DMS153 treated with DMSO at 0.1 percent for 48 hours (cell line): Measurements from ENCODE around the gene CTAGE1.

Source experiments
- DNase-seq: peaks from one replicate; lab custom pipeline; 2025; ENCODE audit not compliant: unreplicated experiment; lab: John Stamatoyannopoulos, UW

The CTAGE1 gene

GRCh38 chr18:22391407-22392345 is 26.0 kb downstream of the CTAGE1 start:
- peak; percentile 1 for DNase-seq

GRCh38 chr18:22387787-22388186 is 29.9 kb downstream of the CTAGE1 start:
- DNase-seq, result no peak

GRCh38 chr18:22387364-22387763 is 30.4 kb downstream of the CTAGE1 start:
- DNase-seq, result no peak

- no peak for DNase-seq
Observed at GRCh38 chr18:22385718-22386117, 32.0 kb downstream of the CTAGE1 start.

GRCh38 chr18:22378672-22379282 is 38.9 kb downstream of the CTAGE1 start:
- no peak for DNase-seq

- DNase-seq, result no peak
Observed at GRCh38 chr18:22377769-22378168, 39.9 kb downstream of the CTAGE1 start.

GRCh38 chr18:22370414-22370813 is 47.3 kb downstream of the CTAGE1 start:
- no peak for DNase-seq

GRCh38 chr18:22368021-22368420 is 49.7 kb downstream of the CTAGE1 start:
- DNase-seq, result no peak

- no peak for DNase-seq
Observed at GRCh38 chr18:22367303-22367702, 50.4 kb downstream of the CTAGE1 start.

- DNase-seq, result no peak
Observed at GRCh38 chr18:22363867-22364463, 53.8 kb downstream of the CTAGE1 start.
